Stimulated activated CD4-positive, alpha-beta T cell treated with anti-CD3 and anti-CD28 coated beads, Interleukin-4, amount 100 ng/mL, for 48 hours (primary cell): ENCODE measurements around the gene INPP5D.
"Not testable (repeated sequence)": the region's sequence is repeated elsewhere in the genome, so short reads cannot be mapped to it uniquely, and the experiment has no call there.

Experiments
- DNase-seq, 2 donors: peaks; one replicate each; pipeline ENCODE4 v3.0.0-alpha.2; 2020; ENCODE audit warnings: low read depth in 2 of 2

INPP5D gene

DNA sequence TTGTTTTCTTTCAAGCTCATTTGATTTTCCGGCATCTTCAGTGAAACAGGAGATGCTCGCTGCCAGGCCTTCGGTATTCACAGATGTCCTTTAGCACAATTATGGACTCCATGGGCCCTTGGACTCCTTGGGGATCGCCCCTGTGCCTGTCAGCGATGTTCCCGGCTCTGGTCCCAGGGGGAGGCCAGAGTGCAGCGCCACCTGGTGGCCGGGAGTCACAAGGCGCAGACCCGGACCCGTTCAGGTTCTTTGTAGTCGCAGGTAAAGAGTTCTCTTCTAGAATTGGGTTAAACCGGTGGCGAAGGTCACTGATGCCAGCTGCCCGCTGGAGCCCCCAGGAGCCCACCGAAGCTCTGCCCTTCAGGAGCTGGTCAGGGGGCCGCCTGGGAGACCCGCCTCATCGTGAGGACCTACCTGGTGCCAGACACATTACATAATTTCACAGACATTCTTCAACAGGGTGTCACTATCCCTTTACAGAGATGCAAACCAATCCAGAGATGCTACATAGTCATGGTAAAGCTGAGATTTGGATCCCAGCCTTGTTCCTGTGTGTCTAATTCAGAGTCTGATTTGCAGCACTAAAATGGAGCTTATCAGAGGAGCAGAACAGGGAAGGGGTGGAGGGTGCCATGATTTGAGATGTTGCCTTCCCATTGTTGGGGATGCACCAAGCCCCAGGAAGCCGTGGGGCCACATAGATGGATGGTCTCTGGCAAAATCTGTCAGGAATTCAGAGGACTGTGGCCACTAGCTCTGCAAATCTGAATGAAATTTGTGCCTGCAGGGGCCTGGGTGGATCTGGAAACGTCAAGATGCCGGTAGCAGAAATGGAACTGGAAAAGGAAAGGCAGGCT is 6.0 kb upstream of the INPP5D start:
- DNase-seq: peak; percentile 63 to 80

GRCh38 chr2:233055362-233055761 is 4.8 kb upstream of the INPP5D start:
- no peak for DNase-seq

DNA sequence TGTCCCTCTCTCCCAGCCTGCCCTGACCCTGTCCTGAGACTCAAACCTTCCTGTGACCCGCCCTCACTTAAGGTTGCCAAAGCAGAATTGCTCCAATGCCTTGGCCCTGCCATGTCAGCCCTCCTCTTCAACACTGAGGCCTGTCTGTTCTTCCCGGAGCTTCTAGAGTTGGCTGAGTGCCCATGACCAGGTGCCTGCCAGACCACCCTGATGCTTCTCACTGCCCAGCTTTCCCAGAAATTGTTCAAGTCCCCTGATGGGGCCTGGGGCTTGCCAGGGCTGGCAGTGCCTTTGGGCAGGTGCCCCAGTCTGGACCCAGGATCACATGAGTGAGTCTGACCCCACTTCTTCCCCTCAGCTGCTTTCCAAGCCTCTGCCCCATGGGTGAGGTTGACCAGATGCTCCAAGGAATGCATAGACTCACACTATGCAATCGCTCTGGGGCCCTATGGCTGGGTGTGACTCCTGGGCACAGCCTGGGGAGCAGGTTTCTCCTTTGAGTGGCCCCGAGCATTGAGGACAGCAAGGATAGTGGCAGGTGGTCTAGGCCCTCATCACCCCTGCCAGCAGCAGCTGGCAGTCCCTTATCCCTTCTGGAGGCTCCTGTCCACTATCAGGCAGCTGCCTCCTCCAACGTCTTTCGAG is 3.1 kb upstream of the INPP5D start:
- no peak for DNase-seq

GRCh38 chr2:233058717-233059546 is 1.2 kb upstream of the INPP5D start:
- DNase-seq: no peak

GRCh38 chr2:233059547-233059796 is 670 bp upstream of the INPP5D start:
- DNase-seq: no peak

GRCh38 chr2:233060501-233060979 is 398 bp downstream of the INPP5D start:
- DNase-seq: no peak

GRCh38 chr2:233060980-233061590 is 943 bp downstream of the INPP5D start:
- no peak for DNase-seq

- no peak for DNase-seq
Measured at GRCh38 chr2:233061591-233062450, 1.7 kb downstream of the INPP5D start.

GRCh38 chr2:233062451-233062850 is 2.3 kb downstream of the INPP5D start:
- no peak for DNase-seq

- DNase-seq: no peak
Measured at GRCh38 chr2:233062946-233063268, 2.8 kb downstream of the INPP5D start.

DNA sequence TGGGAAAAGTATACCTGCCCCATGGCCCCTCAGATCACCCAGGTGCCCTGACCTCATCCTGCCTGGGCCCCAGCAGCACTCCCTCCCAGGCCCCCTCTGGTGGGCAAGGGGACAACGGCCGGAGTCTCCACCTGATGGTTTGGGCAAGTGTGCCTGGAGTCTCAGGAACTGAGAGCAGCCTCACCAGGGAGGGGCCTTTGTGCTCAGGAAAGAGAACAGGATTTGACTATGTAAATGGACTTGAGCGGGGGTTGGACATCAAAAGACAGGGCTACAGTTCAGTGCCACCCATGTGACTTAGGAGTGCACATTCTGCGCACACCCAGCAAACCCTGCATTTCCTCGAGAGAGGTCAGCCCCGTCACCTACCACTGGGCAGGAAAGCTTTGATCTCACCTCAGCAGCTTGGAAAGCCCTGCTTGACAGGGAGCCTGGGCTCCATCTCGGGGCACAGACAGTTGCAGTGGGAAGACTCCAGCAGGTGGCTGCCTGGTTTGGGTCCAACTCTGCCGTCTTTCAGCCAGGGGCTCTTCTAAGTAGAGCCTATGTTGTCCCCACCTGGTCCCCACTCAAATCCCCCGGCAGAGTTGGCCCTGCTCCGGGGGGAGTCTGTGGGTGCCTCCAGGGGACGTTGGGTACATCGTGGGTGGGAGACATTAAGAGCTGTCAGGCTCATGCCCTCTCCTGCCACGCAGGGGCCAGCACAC is 3.3 kb downstream of the INPP5D start:
- no peak for DNase-seq

DNA sequence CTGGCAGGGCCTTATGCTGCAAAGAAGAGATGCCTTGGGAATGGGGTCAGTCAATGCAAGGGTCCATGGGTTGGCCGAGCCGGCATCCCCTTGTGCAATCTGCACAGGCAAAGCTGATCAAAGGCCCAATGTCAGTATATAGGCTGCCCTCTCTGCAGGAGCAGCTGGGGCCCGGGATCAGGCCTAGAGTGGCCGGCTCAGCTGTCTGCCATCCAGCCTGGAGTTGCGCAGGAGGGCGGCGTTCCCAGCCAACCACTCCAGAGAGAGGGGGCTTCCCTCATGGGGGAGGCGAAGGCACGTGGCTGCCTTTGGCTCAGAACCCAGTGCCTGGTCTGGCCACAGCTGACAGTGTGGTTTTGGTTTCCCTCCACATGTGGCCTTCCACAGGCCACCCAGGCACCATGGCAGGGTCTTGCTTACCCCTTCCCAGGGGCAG is 3.9 kb downstream of the INPP5D start:
- no peak for DNase-seq

- no peak for DNase-seq
Measured at GRCh38 chr2:233064530-233065199, 4.5 kb downstream of the INPP5D start.

- not testable (repeated sequence) for DNase-seq
Measured at GRCh38 chr2:233065200-233065589, 5.1 kb downstream of the INPP5D start.

GRCh38 chr2:233065954-233066470 is 5.9 kb downstream of the INPP5D start:
- no peak for DNase-seq

- DNase-seq: no peak
Measured at GRCh38 chr2:233068762-233069418, 8.7 kb downstream of the INPP5D start.

DNA sequence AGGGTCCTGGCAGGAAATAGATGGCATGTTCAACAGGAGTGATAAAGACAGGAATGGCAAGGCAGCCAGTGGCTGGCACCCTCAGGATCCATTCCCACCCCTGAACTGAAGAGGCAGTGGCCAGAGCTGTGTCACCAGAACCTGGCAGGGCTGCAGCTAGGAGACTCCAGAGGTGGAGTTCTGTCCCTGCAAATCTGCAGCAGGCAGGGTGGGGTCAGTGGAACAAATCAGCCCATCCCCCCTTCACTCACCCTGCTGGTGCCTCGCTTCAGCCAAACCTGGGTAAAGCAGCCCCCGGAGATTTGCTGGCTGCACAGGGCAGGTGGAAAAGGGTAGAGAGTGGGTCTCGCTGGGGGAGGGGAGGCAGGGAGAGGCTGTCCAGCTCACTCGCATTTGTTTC is 12.7 kb downstream of the INPP5D start:
- DNase-seq: no peak

DNA sequence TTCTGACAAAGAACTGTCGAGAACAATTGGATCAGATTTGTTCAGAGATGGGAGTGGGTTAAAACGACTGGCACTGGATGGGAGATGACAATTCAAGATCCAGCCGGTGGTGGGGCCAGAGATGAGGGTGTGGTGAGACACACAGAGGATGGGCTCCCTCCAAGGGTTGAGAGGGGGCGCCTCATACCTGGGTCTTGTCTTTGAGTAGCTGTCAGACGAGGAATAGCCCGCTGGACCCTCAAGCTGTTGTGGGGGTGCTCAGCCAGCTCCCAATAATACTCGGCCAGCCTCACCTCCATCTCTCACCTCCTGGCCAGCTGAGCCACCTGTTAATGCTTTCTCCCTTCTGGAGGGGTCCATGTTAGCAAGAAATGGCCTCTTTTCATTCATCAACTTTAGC is 14.0 kb downstream of the INPP5D start:
- no peak for DNase-seq
